ENCODE results near the gene PARVB. TPM values are rescaled to one million over a fixed set of nuclear protein-coding genes. Genes with fewer than 3 reads are reported as not detected.

Gene PARVB
- total and polyA plus RNA-seq, 2 of the 8 experiments (the other 6 are each of a cell fraction or from before 2014, with no cell fraction given): 14.5 to 18.6 TPM

- H3K56ac ChIP-seq (replicated peaks; ENCODE audit: insufficient read length, low read depth, low read length): no peak overlapping the region
- no peak for DNase-seq (ENCODE audit: low read depth in 1 of 2, low spot score in 2 of 2)
- POLR2A ChIA-PET (ENCODE audit: partially characterized antibody): no interaction called here
- H3K4ac ChIP-seq (replicated peaks; ENCODE audit: insufficient read length, low read depth, low read length): no peak overlapping the region
- H4K91ac ChIP-seq (replicated peaks; ENCODE audit: insufficient read length, low read length): no peak overlapping the region
- H3K9ac ChIP-seq (replicated peaks in 1 of 4; ENCODE audit: extremely low read depth in 1 of 4, low read depth in 3 of 4, low read length in 3 of 4): no peak overlapping the region
- no peak overlapping the region for H3K27ac ChIP-seq (ENCODE audit: low read depth, low read length)
- H4K20me1 ChIP-seq (replicated peaks in 1 of 2; ENCODE audit: control insufficient read depth in 1 of 2, insufficient read depth in 2 of 2, low read length in 2 of 2): no peaks in the 10 kb centered on the region
- H3K23me2 ChIP-seq (ENCODE audit: low read depth, low read length): no peaks in the 10 kb centered on the region
- no peak overlapping the region for H3K23ac ChIP-seq (ENCODE audit: insufficient read length)
- no peak overlapping the region for H3K14ac ChIP-seq (ENCODE audit: insufficient read length)
- H3K4me1 ChIP-seq (replicated peaks in 1 of 4; ENCODE audit: control insufficient read depth in 3 of 4, insufficient read depth in 4 of 4, low read length in 3 of 4): peaks cover 0 to 4% (median 0%) of the 10 kb centered on the region in 4 experiments; a peak in 2 of 7 replicates
- no peak overlapping the region for H3K4me2 ChIP-seq (ENCODE audit: insufficient read depth in 1 of 2, low read depth in 2 of 2, low read length in 2 of 2)
- no peak for FAIRE-seq
- no peak overlapping the region for H4K8ac ChIP-seq (ENCODE audit: extremely low read depth, insufficient read depth, low read length)
- no peak overlapping the region for H3K4me3 ChIP-seq (ENCODE audit: extremely low read depth in 1 of 4, insufficient read depth in 2 of 4, low read depth in 3 of 4, low read length in 4 of 4)
- peak overlapping the region; percentile 33; the same call in 1 of the 2 replicates for H2BK12ac ChIP-seq (ENCODE audit: low read depth, low read length)
- no peak overlapping the region for H2BK120ac ChIP-seq (replicated peaks; ENCODE audit: low read depth, low read length)
- no peak overlapping the region for H2AFZ ChIP-seq (ENCODE audit: low read length)
- no peak overlapping the region; the same call in 1 of the 2 replicates for H2BK5ac ChIP-seq (ENCODE audit: low read depth, low read length)
- H3K27me3 ChIP-seq (replicated peaks in 1 of 4; ENCODE audit: control insufficient read depth in 3 of 4, extremely low read depth in 1 of 4, insufficient read depth in 3 of 4, low read length in 3 of 4): no peaks in the 10 kb centered on the region
- H2BK20ac ChIP-seq (ENCODE audit: low read length): no peak overlapping the region
- TF ChIP-seq CTBP2 (IDR thresholded peaks at IDR 0.05; ENCODE audit: borderline replicate concordance, insufficient read depth, insufficient read length, low read length) (no peak), SIN3A (conservative IDR thresholded peaks at IDR 0.05 in 1 of 2, IDR thresholded peaks at IDR 0.05 in 1 of 2; ENCODE audit: low read depth in 1 of 2, low read length in 2 of 2) (no peak)
- H2BK15ac ChIP-seq (ENCODE audit: low read length): no peak overlapping the region
- H2AK5ac ChIP-seq (ENCODE audit: low read depth, low read length): no peak overlapping the region
- H4K5ac ChIP-seq (ENCODE audit: insufficient read length, low read depth, low read length): no peak overlapping the region
- no peak overlapping the region for H3K18ac ChIP-seq (ENCODE audit: extremely low read depth, low read length)
- H3K9me3 ChIP-seq (ENCODE audit: insufficient read depth in 2 of 2, low read depth in 1 of 2, low read length in 1 of 2): no peaks in the 10 kb centered on the region
- 94% methylated on average over 17 of the region's 17 CpGs; no CpG with 5 or more reads in 1 of the 2 experiments for WGBS, 2 experiments (ENCODE audit: extremely low coverage in 1 of 2, insufficient coverage in 1 of 2, insufficient read length in 1 of 2, insufficient replicate concordance in 2 of 2, low coverage in 1 of 2, low lambda C conversion rate in 2 of 2, missing lambda C conversion rate in 1 of 2)
- CTCF ChIA-PET (ENCODE audit: partially characterized antibody): interaction anchor here (0.6 to 1.1 kb wide), 4 partner anchors 31 to 266 kb away, joined by 3 to 4 read pairs (median 4); no protein-coding TSS in a partner anchor
- no peaks in the 10 kb centered on the region for H3K36me3 ChIP-seq (ENCODE audit: control insufficient read depth in 2 of 4, insufficient read depth in 4 of 4, low read length in 3 of 4)
- no peaks in the 10 kb centered on the region for H3K79me2 ChIP-seq (ENCODE audit: control insufficient read depth in 1 of 2, insufficient read depth in 2 of 2, low read length in 2 of 2)
- no peaks in the 10 kb centered on the region for H3K79me1 ChIP-seq (ENCODE audit: low read depth, low read length)
These were observed 65.0 kb downstream of the PARVB start for GRCh38 chr22:44088976-44089570.
